Mesenteric fat pad (tissue), 1 donor: ENCODE measurements around the gene AMIGO1. TPM values are rescaled to one million over a fixed set of nuclear protein-coding genes. Genes with fewer than 3 reads are reported as not detected.
"Not testable (repeated sequence)": the region's sequence is repeated elsewhere in the genome, so short reads cannot be mapped to it uniquely, and the experiment has no call there.

Experiments used
- DNase-seq: peaks from one replicate; pipeline ENCODE4 v3.0.0-alpha.2; 2020; ENCODE audit warnings: low spot score
- total RNA-seq: library from RNA; stranded (reverse); fragmentation: NEBNext Ultra II Directional; extraction: Animal tissue kit (Norgen Biotek cat#: 25700); gene quantifications from one replicate; pipeline ENCODE4 v1.2.1, GENCODE V29; 2021
- donor health status: DM: yes; HTN: yes; CAD: no.

The AMIGO1 gene
- total RNA-seq, 1 donor from 2014 or later, result 7.4 TPM

- DNase-seq, result no peak
Observed at GRCh38 chr1:109484519-109484975, 25.0 kb downstream of the AMIGO1 start.

DNA sequence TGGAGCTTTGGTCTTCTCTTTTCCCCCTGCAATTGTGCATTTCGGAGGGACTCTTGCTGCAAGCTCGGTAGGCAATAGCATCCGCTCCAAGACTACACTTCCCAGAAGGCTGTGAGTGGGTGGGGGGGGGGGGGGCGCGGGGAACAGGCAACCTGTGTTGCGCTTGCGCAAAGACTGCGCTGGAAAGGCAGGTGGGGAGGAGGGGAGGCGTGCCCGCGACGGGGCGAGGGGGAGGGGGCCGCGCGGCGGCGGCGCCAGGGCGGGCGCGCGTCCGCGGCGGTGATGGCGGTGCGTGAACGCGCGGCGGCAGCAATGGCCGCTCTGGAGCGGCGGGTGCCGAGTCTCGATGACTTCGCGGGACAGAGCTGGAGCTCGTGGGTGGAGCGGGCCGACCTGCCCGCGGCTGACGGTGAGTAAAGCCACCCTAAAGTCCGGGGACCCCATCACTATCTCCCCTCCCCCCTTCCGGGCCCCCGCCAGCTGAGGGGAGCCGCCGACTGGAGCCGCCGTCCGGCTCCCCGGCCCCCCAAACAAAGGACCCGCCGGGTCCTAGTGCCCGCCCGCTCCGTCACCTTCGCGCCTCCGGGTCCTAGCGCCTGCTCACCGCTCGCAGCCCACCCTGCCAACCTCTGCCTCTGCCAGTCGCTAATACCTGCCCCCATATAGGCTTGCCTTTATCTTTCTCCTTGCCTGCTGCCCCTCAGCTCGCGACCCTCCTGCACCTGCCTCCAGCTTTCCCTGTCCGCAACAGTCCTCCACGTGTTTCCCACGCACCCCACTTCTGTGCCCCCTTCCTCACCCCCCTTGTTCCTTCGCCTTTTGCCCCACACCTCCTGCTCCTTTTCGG is 25.6 kb downstream of the AMIGO1 start, which contains the start of gene ATXN7L2:
Gene ATXN7L2 (plus strand): TSS at position 234 of the 847 bp plus-strand sequence. CDS start 49 bp downstream, at position 283.
- peak; percentile 97 for DNase-seq

DNA sequence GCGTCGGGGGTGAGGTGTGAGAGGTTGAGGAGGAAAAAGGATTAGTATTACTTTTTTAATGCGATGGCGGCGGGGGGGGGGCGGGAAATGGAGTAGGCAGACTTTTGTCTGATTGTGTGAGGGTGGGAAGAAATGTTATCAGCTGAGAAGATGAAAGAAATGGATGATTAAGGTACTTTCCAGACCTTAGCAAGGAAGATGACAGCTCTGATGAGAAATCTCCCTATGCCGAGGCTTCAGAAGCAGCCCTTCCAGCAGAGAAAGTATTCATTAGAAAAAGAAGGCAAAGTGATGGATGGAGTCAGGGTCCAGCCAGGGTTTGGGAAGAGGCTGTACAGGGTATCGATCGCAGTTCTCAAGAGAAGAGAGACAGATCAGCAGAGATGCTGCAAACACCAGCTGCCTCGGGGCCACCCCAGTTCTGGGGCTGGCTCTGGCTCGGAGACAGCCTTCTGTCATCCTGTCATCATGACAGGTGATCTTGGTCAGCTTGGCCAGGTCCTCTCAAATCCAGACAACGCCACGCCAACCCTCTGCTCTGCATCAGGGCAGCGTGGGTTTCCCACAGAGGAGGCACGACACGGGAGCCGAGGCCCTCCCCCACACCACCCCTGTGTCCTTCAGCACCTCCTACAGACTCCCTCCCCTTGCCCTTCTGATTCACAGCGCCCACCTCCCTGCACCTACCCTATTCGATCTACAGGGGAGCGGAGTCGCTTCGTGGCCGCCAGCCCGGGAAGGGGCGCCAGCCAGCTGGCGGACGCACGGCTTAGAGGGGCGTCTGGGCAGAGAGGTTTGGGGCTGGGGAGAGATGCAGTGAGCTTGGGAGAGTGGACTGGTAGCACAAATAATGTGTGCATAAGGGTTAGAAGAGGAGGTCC is 26.5 kb downstream of the AMIGO1 start:
- peak; percentile 89 for DNase-seq

DNA sequence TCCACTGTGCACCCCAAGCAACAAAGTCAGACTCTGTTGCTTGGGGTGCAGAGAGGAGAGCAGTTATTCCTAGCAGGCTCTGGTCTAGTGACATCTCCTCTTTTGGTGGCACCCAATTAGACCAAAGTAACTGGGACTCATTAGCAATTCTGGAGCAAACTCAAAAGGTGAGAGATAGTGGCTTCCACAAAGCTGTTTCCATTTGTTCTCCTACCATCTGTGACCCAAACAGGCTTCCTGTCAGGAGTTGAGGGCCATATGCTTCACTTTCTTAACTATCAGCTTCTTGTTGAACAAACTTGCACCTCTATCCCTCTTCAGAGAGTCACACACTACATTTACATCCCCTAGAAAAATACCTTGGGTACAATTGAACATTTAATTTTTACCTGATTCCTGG is 27.3 kb downstream of the AMIGO1 start:
- no peak for DNase-seq

DNA sequence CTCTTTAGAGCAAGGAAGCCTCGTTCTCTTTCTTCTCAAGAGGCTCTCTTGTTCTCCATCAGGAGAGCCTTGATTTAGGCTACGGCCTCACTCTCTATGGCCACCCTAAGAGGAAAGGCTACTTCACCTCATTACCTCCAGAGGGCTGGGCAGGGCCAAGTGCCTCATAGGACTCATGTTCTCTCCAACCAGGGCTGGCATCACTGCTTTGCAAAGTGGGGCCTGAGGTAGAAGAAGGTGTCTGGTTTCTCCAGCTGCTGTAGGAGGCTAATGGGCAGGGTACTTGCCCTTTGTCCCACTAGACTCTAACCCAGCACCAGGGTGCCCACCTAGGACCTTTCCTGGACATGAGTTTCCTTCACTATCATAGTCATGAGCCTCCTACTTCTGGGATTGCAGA is 27.9 kb downstream of the AMIGO1 start:
- DNase-seq, result peak; percentile 78

DNA sequence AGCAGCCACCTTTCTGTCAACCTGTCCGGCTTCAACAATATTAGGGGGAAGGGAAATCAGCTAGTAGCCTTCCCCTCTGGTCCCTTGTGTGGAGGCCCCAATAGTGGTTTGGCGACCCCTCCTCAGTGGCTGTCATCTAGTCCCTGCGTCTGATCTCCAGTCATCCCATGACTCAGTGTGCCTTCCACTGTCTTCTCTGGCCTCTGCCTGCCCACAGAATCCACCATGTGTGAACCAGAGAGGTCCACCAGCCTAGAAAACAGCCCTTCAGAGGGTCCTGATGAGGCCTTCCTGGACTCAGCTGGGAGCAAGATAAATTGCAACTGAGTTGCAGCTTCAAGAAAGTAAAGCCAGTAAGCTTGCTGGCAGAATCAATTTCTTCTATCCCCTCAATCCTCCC is 29.6 kb downstream of the AMIGO1 start:
- DNase-seq, result peak; percentile 39

GRCh38 chr1:109479311-109479710 is 30.2 kb downstream of the AMIGO1 start:
- DNase-seq, result peak; percentile 45

- no peak for DNase-seq
Observed at GRCh38 chr1:109478806-109479205, 30.7 kb downstream of the AMIGO1 start.

GRCh38 chr1:109477821-109478220 is 31.7 kb downstream of the AMIGO1 start:
- DNase-seq, result no peak

DNA sequence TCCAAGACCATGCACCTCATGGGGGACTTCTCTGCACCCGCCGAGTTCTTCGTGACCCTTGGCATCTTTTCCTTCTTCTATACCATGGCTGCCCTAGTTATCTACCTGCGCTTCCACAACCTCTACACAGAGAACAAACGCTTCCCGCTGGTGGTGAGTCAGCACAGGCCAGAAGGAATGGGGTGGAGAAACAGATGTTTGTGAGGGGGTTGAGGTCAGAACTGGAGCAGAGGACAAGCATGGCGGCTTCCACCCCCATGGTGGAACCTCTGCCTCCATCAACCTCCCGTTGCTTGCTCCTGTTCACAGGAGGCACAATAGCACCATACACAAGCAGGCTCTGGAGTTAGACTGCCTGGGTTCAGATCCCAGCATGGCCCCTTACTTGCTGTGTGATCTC is 32.7 kb downstream of the AMIGO1 start:
- no peak for DNase-seq

DNA sequence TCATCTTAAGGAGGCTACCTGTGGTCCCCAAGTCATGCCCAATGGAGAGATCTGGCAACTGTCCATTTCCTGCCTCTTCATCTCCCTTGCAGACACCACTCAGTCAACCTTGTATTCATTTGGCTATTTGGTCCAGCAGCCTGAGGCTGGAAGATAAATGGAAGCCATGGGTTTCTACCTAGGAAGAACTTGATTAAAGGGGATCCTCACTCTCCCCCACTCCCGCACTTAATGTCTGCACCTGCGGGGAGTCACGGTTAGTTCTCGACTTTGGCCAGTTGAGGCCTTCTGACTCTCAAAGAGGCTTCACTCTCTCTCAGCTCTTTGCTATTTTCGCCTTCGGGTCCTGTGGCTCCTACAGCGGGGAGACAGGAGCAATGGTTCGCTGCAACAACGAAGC is 34.3 kb downstream of the AMIGO1 start:
- no peak for DNase-seq

GRCh38 chr1:109474697-109475096 is 34.8 kb downstream of the AMIGO1 start:
- DNase-seq, result no peak

DNA sequence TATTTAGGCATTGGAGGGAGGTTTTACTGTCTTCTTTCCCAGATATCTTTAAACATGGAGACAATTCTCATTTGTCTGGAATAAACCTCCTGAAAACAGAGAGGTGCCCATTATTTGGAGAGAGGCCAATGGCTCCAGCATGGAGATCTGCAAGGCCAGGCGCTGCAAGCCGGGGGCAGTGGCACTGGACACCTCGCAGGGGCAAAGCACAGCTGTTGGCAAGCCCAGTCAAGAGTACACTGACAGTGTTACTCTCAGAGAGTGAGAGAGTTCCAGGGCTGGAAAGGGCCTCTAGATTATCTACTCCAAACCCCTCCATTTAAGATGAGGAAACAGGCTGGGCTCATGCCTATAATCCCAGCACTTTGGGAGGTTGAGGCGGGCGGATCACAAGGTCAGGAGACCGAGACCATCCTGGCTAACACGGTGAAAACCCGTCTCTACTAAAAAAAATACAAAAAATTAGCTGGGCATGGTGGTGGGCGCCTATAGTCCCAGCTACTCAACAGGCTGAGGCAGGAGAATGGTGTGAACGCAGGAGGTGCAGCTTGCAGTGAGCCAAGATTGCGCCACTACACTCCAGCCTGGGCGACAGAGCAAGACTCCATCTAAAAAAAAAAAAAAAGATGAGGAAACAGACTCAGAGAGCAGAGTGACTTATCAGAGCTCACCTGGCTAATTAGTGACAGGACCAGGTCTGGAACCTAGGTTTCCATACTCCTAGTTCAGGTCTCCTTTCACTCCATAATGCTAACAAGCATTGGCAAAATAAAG is 36.1 kb downstream of the AMIGO1 start:
- not testable (repeated sequence) for DNase-seq

DNA sequence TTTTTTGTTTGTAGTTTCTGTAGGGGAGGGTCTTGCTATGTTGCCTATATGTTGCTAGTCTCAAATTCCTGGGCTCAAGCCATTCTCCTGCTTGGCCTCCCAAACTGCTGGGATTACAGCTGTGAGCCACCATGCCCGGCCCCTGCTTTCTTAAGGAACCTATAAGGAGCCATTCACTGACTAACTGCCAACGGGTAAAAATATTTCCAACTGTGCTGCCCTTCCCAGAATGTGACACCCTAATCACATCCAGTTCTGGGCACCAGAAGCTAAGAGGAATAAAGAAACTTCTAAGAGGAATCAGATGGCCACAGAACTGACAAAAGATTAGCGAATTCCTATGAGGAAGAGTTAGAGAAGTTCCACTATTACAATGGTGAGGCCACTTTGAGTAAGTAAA is 36.7 kb downstream of the AMIGO1 start:
- no peak for DNase-seq

GRCh38 chr1:109470245-109470644 is 39.3 kb downstream of the AMIGO1 start:
- no peak for DNase-seq

DNA sequence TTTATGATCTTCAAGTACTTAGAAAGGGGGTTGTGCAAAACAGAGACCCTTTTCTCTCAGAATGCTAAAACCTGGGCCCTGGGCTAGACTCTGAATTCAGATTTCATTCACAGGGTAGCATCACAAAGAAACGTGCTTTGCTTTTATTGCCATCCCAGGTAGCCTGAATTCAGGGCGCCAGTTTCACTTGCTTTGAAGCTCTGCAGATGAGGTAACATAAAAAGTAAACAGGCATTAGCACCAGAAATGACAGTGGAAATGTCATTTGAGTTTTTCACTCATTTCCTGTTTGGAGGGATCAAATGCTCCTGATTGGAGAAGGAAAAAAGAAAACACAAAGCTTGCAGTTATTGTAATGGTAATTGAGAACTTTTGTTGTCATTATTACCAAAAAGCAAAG is 40.6 kb downstream of the AMIGO1 start:
- no peak for DNase-seq

DNA sequence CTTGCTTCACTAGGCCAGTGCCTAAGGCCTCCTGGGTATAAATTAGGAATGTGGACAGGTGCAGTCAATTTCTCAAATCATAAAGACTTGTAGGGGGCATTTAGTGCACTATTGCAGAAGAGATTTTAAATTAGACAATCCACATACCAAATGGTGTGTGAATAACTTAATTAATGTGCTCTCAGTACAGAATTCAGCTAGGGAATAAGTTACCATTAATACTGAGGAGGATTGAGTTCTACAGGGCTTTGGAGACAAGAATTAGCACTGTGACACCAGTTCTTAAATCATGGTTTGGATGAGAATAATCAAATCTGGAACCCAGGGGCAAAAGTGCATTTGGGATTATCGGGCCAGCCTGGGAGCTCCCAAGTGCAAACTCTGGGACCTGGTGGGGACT is 41.5 kb downstream of the AMIGO1 start:
- DNase-seq, result no peak

DNA sequence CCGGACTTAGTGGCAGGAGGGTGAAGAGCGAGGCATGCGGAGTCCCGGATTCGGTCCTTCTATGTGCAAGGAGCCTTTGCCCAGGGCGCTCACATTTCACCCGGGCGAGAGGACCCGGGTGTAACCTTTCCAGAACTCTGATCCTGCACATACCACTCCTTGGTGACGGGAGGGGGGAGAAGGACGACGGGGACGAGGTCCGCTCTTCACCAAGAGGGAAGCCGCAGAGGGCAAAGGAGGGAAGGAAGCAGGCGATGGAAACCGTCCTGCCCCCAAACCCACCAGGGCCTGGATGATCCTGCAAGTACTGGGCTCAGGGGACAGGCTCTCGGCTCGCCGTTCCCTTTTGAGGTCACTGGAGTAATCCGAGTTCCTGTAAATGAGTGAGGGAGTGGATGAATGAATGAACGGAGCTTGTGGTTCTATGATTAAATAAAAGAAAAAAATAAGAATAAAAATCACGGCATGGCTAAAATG is 42.2 kb downstream of the AMIGO1 start:
- DNase-seq, result no peak

GRCh38 chr1:109466452-109467300 is 42.9 kb downstream of the AMIGO1 start, which contains the start of gene SYPL2:
SYPL2 (plus strand) TSS chr1:109466546; CDS start chr1:109466844, 298 bp downstream.
- DNase-seq, result no peak

DNA sequence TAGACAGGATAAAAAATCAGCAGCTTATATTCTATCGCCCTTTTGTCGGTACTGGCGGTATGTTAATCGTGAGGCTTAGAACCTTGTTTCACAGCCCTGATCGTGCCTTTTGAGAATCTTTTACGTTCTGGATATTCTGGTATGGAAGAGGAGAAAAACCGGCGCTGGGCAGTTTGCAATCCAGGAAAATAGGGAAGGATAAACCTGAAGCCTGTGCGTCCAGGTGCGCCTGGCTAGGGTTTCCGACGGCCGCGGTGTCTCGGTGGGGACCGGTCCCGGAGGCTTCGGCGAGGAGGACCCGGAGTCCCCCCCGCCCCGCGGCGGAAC is 43.4 kb downstream of the AMIGO1 start:
- DNase-seq, result no peak
